K562 (cell line): ENCODE data around the gene IP6K1. TPM values are rescaled to one million over a fixed set of nuclear protein-coding genes. Genes with fewer than 3 reads are reported as not detected.

Source experiments
- ATAC-seq: fragments of 200-7000 bp; cut with Tn5 transposase; 3 replicates; pipeline ENCODE4 v1.9.1; 2020; ENCODE audit warnings: moderate library complexity
- BruUV-seq: library from RNA; stranded (reverse); fragments of 400-500 nt; replicated peaks from 2 replicates; lab custom pipeline; 2021; lab: Mats Ljungman, UMichigan
- CTCF ChIA-PET: fragments of 300-600 bp; formaldehyde crosslinking; extraction: SDS; loops from one replicate; lab custom pipeline; 2021; ENCODE audit warnings: low intra/inter-chr PET ratio; lab: Yijun Ruan, JAX
- POLR2A ChIA-PET: fragments of 300-600, 350-650 bp; sonication (Branson Sonifier 250); formaldehyde crosslinking; extraction: SDS; loops from one replicate; lab custom pipeline; 2021; ENCODE audit warnings: antibody characterized with exemption, inconsistent platforms; lab: Yijun Ruan, JAX
- DNase-seq, 4 experiments: peaks; one replicate each; pipeline versions ENCODE4 v3.0.0 to v3.0.0-alpha.2; 2011 to 2018; ENCODE audit warnings: low spot score in 3 of 4, mixed read lengths in 3 of 4; ENCODE audit errors: extremely low read depth in 1 of 4
- FAIRE-seq: peaks from 2 replicates; lab custom pipeline; 2011; peaks lifted over from hg19 to GRCh38; lab: Jason Lieb, UNC
- H2AFZ ChIP-seq: 2 replicates; pipeline ENCODE4 v1.6.0; 2011; ENCODE audit warnings: low read depth, low read length, control low read depth, inconsistent platforms
- H3K27ac ChIP-seq: fragments of 200-600 bp; 3 replicates; pipeline ENCODE4 v1.8.0; 2011; ENCODE audit warnings: low read depth, mild to moderate bottlenecking, control low read depth, inconsistent platforms, low read length, moderate library complexity, mixed read lengths; ENCODE audit errors: extremely low read depth
- H3K27me3 ChIP-seq, 2 experiments: fragments of 300-600 bp in 1 of 2; 2 replicates in 1 of 2; 3 replicates in 1 of 2; pipeline versions ENCODE4 v1.6.0 to v1.8.0; 2011; ENCODE audit warnings: inconsistent platforms in 2 of 2, low read length in 2 of 2, mild to moderate bottlenecking in 1 of 2, mixed read lengths in 1 of 2, moderate library complexity in 1 of 2; ENCODE audit not compliant: control insufficient read depth in 2 of 2, insufficient read depth in 2 of 2
- H3K36me3 ChIP-seq: fragments of 300-600 bp; 3 replicates; pipeline ENCODE4 v1.8.0; 2011; ENCODE audit warnings: mild to moderate bottlenecking, low read length, inconsistent platforms; ENCODE audit not compliant: control insufficient read depth, insufficient read depth
- H3K4me1 ChIP-seq, 2 experiments: fragments of 200-600 bp in 1 of 2; replicated peaks in 1 of 2; 2 replicates in 1 of 2; 3 replicates in 1 of 2; pipeline versions ENCODE4 v1.5.1 to v1.8.0; 2011; ENCODE audit warnings: inconsistent platforms in 2 of 2, low read length in 2 of 2, mild to moderate bottlenecking in 1 of 2, mixed read lengths in 1 of 2, moderate library complexity in 1 of 2; ENCODE audit not compliant: control insufficient read depth in 2 of 2, insufficient read depth in 2 of 2
- H3K4me2 ChIP-seq: 2 replicates; pipeline ENCODE4 v1.6.1; 2011; ENCODE audit warnings: low read length, control low read depth, inconsistent platforms, mixed read lengths; ENCODE audit not compliant: insufficient read depth
- H3K4me3 ChIP-seq: fragments of 200-600 bp; sonication (generic), shearing (Covaris generic); 2 replicates; pipeline ENCODE4 v1.5.1; 2016; ENCODE audit warnings: control low read depth, inconsistent platforms
- H3K79me2 ChIP-seq: fragments of 200-600 bp; 3 replicates; pipeline ENCODE4 v1.8.0; 2011; ENCODE audit warnings: low read length, inconsistent platforms; ENCODE audit not compliant: control insufficient read depth, insufficient read depth
- H3K9ac ChIP-seq, 2 experiments: 2 replicates each; pipeline versions ENCODE4 v1.6.0 to v1.6.1; 2011; ENCODE audit warnings: low read depth in 2 of 2, low read length in 2 of 2, control low read depth in 1 of 2, inconsistent platforms in 1 of 2, mild to moderate bottlenecking in 1 of 2, mixed read lengths in 1 of 2; ENCODE audit not compliant: insufficient read depth in 1 of 2
- H3K9me1 ChIP-seq: one replicate; pipeline ENCODE4 v1.6.0; 2011; ENCODE audit warnings: inconsistent platforms, mild to moderate bottlenecking, low read length, moderate library complexity; ENCODE audit not compliant: control insufficient read depth, insufficient read depth
- H3K9me3 ChIP-seq: replicated peaks from 2 replicates; pipeline ENCODE4 v1.5.1; 2011; ENCODE audit warnings: low read depth, low read length, inconsistent platforms; ENCODE audit not compliant: control insufficient read depth, insufficient read depth
- H4K20me1 ChIP-seq: replicated peaks from 2 replicates; pipeline ENCODE4 v1.6.1; 2011; ENCODE audit warnings: low read length, inconsistent platforms, mixed read lengths; ENCODE audit not compliant: control insufficient read depth, insufficient read depth
- ARID2 ChIP-seq: fragments of 450-650 bp; IDR thresholded peaks from 2 replicates; pipeline ENCODE4 v1.6.1; 2017; ENCODE audit warnings: antibody characterized with exemption, mild to moderate bottlenecking
- CBX3 ChIP-seq, 2 experiments: IDR thresholded peaks; 1 replicate in 1 of 2; 2 replicates in 1 of 2; pipeline ENCODE4 v1.6.1; 2012; ENCODE audit warnings: inconsistent platforms in 2 of 2, low read length in 2 of 2, borderline replicate concordance in 1 of 2, control low read depth in 1 of 2
- EP400 ChIP-seq: fragments of 450-650 bp; IDR thresholded peaks from 2 replicates; pipeline ENCODE4 v1.6.1; 2017; ENCODE audit warnings: antibody characterized with exemption, mild to moderate bottlenecking, moderate library complexity
- GTF2F1 ChIP-seq: IDR thresholded peaks from 2 replicates; pipeline ENCODE4 v1.6.1; 2011; ENCODE audit warnings: low read depth, low read length, improper control_type of control experiment
- MED1 ChIP-seq: sonication (generic); formaldehyde crosslinking; IDR thresholded peaks from 2 replicates; pipeline ENCODE4 v1.8.1; 2023; ENCODE audit warnings: missing genetic modification reagents, borderline replicate concordance
- RAD51 ChIP-seq: fragments of 450-650 bp; IDR thresholded peaks from 2 replicates; pipeline ENCODE4 v1.7.1; 2016; ENCODE audit warnings: low read depth, mild to moderate bottlenecking, borderline replicate concordance
- SMAD3 ChIP-seq: fragments of 450-650 bp; formaldehyde crosslinking; conservative IDR thresholded peaks from 2 replicates; pipeline ENCODE4 v1.4.0; 2020; ENCODE audit warnings: mild to moderate bottlenecking
- SMARCA4 ChIP-seq: fragments of 450-650 bp; IDR thresholded peaks from 2 replicates; pipeline ENCODE4 v1.6.1; 2016
- ZNF239 ChIP-seq: fragments of 250-450 bp; sonication (Bioruptor Pico); IDR thresholded peaks from 2 replicates; pipeline ENCODE4 v1.4.0; 2020; ENCODE audit warnings: mild to moderate bottlenecking
- ZNF695 ChIP-seq: fragments of 450-650 bp; formaldehyde crosslinking; IDR thresholded peaks from 2 replicates; pipeline ENCODE4 v1.4.0; 2020; ENCODE audit warnings: mild to moderate bottlenecking, moderate library complexity
- WGBS: fragments of 100-300 bp; shearing (Covaris generic); methylation state at CpG from one replicate; pipeline ENCODE4 v1.1.6; 2016; ENCODE audit warnings: low coverage, mixed read lengths; ENCODE audit not compliant: insufficient coverage; ENCODE audit errors: missing lambda C conversion rate; 5-methylcytosine and 5-hydroxymethylcytosine counted together
- in situ Hi-C: fragments of 300-500 bp; cut with MboI; formaldehyde crosslinking; loops from 4 replicates; pipeline ENCODE4 v1.15.0; 2018; ENCODE audit warnings: inconsistent platforms, mixed read lengths
- intact Hi-C: fragments of 100-400 bp; cut with micrococcal nuclease; formaldehyde crosslinking; loops from 2 replicates; pipeline ENCODE4 v1.14.2; 2022
- polyA plus RNA-seq, 8 experiments: library from polyadenylated mRNA; depleted of rRNA in 4 of 8; stranded (reverse) in 5 of 8; unstranded in 3 of 8; fragments of >200 nt; fragmentation: Nextera tagmentation in 2 of 8; fragmentation: Illumina TruSeq in 1 of 8; extraction: Ambion mirVana in 2 of 8; extraction: Trizol in 1 of 8; gene quantifications; 2 replicates each; pipeline versions ENCODE4 v1.2.1 to v1.2.3, GENCODE V29; 2011 to 2014; ENCODE audit warnings: inconsistent platforms in 1 of 8, missing spikeins in 1 of 8
- total RNA-seq, 7 experiments: library from RNA; depleted of rRNA in 6 of 7; stranded (reverse); fragments of >200 nt in 6 of 7; fragmentation: Illumina TruSeq in 2 of 7; extraction: Trizol in 2 of 7; gene quantifications; 2 replicates each; pipeline versions ENCODE4 v1.2.1 to v1.2.3, GENCODE V29; 2011 to 2021; ENCODE audit warnings: low replicate concordance in 1 of 7
- TF ChIP-seq, protein P1 (sequence below): fragments of 250-450 bp; sonication (Bioruptor Pico); IDR thresholded peaks from 2 replicates; pipeline ENCODE4 v1.5.1; 2021; ENCODE audit warnings: mild to moderate bottlenecking
- TF ChIP-seq, protein P2 (sequence below), 2 experiments: fragments of 450-650 bp; IDR thresholded peaks; 2 replicates each; pipeline ENCODE4 v1.6.1; 2016; ENCODE audit warnings: mild to moderate bottlenecking in 2 of 2, borderline replicate concordance in 1 of 2, low read depth in 1 of 2, moderate library complexity in 1 of 2

The IP6K1 gene
- total and polyA plus RNA-seq, 9 of the 15 experiments (the other 6 are each of a cell fraction or from before 2014, with no cell fraction given): 0.46 to 29.2 (median 13.1) TPM

DNA sequence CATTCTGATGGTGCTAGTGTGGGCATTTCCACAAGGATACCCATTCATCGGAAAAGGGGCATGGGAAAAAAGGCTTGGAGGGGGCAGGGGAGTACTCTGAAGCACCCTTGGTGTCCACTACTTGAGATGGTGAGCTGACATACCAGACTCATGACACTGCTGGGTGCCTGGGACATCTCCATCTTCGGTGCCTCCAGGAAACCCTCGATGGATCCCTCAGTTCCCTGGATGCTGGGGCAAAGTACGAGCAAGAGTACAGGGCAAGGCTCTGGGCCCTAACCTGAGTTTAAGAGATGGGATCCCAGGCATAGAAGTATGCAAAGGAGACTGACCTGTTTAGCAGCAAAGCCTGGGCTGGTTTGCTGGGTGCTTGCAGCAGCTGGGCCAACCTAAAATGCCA lies 5.2 kb upstream of the IP6K1 start:
- intact Hi-C loops: no loop called here
- H3K9me3 ChIP-seq: no peaks in the 10 kb centered on the region
- no peaks in the 10 kb centered on the region for H4K20me1 ChIP-seq
- H3K4me2 ChIP-seq: no peak overlapping the region
- no peak overlapping the region for H3K27ac ChIP-seq
- no peak overlapping the region for H3K9ac ChIP-seq
- BruUV-seq: no TSS peak
- H2AFZ ChIP-seq: no peak overlapping the region
- ATAC-seq: no peak
- ChIA-PET POLR2A (interaction anchor here (1.1 kb wide), 1 partner anchor 14 kb away, joined by 3 read pairs; no protein-coding TSS in a partner anchor), CTCF (no interaction called here)
- DNase-seq: no peak
- no peak overlapping the region for H3K4me3 ChIP-seq
- TF ChIP-seq, protein P1, sequence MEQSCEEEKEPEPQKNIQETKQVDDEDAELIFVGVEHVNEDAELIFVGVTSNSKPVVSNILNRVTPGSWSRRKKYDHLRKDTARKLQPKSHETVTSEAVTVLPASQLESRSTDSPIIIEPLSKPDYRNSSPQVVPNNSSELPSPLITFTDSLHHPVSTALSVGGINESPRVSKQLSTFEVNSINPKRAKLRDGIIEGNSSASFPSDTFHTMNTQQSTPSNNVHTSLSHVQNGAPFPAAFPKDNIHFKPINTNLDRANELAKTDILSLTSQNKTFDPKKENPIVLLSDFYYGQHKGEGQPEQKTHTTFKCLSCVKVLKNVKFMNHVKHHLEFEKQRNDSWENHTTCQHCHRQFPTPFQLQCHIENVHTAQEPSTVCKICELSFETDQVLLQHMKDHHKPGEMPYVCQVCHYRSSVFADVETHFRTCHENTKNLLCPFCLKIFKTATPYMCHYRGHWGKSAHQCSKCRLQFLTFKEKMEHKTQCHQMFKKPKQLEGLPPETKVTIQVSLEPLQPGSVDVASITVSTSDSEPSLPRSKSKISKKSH (CRISPR knock-in tag): no peak
- TF ChIP-seq ARID2 (no peak), ZNF239 (CRISPR knock-in tag) (no peak), SMARCA4 (no peak), GTF2F1 (no peak), MED1 (CRISPR knock-in tag) (no peak), CBX3 (IDR thresholded peaks at IDR 0.05; ENCODE audit: borderline replicate concordance in 1 of 2, low read length in 2 of 2) (no peak), EP400 (no peak), RAD51 (no peak), ZNF695 (CRISPR knock-in tag) (no peak), SMAD3 (CRISPR knock-in tag) (no peak)
- TF ChIP-seq, protein P2, sequence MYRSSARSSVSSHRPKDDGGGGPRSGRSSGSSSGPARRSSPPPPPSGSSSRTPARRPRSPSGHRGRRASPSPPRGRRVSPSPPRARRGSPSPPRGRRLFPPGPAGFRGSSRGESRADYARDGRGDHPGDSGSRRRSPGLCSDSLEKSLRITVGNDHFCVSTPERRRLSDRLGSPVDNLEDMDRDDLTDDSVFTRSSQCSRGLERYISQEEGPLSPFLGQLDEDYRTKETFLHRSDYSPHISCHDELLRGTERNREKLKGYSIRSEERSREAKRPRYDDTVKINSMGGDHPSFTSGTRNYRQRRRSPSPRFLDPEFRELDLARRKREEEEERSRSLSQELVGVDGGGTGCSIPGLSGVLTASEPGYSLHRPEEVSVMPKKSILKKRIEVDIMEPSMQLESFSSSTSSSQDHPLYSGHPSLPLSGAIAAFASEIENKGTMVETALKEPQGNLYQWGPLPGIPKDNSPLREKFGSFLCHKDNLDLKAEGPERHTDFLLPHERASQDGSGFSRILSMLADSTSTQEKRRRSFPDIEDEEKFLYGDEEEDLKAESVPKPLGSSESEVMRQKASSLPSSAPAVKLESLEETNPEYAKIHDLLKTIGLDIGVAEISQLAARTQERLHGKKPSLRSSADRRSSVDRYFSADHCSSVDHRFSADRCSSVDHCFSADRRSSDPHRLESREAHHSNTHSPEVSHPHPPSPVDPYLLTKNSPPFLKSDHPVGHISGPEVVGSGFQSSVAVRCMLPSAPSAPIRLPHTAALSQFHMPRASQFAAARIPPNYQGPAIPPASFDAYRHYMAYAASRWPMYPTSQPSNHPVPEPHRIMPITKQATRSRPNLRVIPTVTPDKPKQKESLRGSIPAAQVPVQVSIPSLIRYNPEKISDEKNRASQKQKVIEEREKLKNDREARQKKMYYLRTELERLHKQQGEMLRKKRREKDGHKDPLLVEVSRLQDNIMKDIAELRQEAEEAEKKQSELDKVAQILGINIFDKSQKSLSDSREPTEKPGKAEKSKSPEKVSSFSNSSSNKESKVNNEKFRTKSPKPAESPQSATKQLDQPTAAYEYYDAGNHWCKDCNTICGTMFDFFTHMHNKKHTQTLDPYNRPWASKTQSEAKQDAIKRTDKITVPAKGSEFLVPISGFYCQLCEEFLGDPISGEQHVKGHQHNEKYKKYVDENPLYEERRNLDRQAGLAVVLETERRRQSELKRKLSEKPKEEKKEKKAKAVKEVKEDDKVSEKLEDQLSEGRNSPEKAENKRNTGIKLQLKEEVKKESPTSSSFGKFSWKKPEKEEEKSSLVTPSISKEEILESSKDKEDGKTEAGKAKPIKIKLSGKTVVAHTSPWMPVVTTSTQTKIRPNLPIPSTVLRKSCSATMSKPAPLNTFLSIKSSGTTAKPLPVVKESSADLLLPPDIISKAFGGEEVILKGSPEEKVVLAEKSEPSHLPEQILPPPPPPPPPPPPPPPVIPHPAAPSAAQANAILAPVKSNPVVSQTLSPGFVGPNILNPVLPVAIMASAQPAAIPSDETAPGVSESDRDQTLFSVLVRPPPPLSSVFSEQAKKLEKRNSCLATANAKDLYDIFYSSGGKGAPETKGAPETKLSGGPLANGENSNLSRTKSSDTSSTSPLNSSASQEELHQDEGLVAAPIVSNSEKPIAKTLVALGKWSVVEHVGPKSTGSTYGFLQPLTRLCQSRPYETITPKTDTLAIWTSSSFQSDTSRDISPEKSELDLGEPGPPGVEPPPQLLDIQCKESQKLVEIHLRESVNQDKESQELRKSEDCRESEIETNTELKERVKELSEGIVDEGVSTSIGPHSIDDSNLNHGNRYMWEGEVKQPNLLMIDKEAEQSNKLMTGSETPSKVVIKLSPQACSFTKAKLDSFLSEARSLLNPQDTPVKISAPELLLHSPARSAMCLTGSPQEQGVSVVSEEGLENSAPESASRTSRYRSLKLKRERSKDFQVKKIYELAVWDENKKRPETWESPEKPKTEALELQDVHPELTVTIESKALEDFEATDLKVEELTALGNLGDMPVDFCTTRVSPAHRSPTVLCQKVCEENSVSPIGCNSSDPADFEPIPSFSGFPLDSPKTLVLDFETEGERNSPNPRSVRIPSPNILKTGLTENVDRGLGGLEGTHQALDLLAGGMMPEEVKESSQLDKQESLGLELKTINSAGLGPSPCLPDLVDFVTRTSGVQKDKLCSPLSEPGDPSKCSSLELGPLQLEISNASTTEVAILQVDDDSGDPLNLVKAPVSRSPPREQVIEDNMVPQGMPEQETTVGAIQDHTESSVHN (IDR thresholded peaks at IDR 0.05; ENCODE audit: borderline replicate concordance in 1 of 2, low read depth in 1 of 2): no peak
- H3K36me3 ChIP-seq: no peaks in the 10 kb centered on the region
- 53% methylated on average over 4 of the region's 4 CpGs for WGBS
- no peaks in the 10 kb centered on the region for H3K9me1 ChIP-seq
- in situ Hi-C loops: no loop called here
- H3K79me2 ChIP-seq: peaks cover 6% of the 10 kb centered on the region; the same call in 1 of the 3 replicates
- peaks cover 11 to 20% of the 10 kb centered on the region in 2 experiments; a peak in 4 of 5 replicates for H3K4me1 ChIP-seq
- FAIRE-seq: no peak
- no peaks in the 10 kb centered on the region for H3K27me3 ChIP-seq
